GM19463 (cell line): ENCODE results near the gene NT5DC3.

ENCODE experiments used
- ATAC-seq: cut with Tn5 transposase; IDR thresholded peaks from one replicate; pipeline ENCODE4 v1.9.1; 2021; ENCODE audit warnings: mild to moderate bottlenecking, moderate library complexity; ENCODE audit not compliant: unreplicated experiment

NT5DC3 gene

GRCh38 chr12:103833095-103833775 lies 7.8 kb downstream of the NT5DC3 start:
- ATAC-seq: no peak

- no peak for ATAC-seq
These were observed 8.7 kb downstream of the NT5DC3 start for GRCh38 chr12:103832048-103832997.

GRCh38 chr12:103830730-103831320 lies 10.2 kb downstream of the NT5DC3 start:
- no peak for ATAC-seq

GRCh38 chr12:103830025-103830725 lies 10.9 kb downstream of the NT5DC3 start:
- ATAC-seq: no peak

DNA sequence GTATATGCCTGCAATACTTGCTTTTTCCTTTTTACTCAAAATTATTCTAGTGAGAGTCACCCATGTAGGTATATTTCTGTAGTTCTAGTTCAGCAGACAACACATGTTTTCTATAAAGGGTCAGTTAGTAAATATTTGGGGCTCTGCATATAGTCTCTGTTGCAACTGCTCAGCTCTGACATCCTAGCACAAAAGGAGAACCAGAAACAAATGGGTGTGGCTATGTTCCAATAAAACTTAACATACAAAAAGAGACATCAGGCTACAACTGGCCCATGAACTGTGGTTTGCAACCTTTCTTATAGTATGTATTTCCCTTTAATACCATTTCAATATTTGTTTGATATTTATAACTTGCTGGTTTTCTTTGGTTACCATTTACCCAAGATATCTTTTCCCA lies 11.9 kb downstream of the NT5DC3 start:
- no peak for ATAC-seq

GRCh38 chr12:103827911-103828391 lies 13.1 kb downstream of the NT5DC3 start:
- ATAC-seq: no peak

- no peak for ATAC-seq
These were observed 16.2 kb downstream of the NT5DC3 start for GRCh38 chr12:103824845-103825244.

DNA sequence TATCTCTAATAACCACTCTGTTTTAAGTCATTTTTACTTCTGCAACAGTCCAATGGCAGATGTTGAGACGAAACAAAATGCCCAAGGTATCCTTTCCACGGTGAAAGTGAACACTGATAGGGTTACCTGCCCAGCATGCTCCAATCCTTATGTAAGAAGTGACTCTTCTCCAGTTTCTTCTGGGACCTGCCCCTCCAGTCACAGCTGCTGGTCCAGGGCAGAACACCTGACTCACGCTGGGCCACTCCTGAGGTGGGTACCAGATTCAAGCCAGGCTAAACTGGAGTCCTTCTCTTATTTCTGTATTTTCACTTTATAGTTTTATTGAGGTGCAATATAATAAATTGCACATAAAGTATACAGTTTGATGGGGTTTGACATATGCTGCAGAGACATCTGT lies 16.7 kb downstream of the NT5DC3 start:
- no peak for ATAC-seq

DNA sequence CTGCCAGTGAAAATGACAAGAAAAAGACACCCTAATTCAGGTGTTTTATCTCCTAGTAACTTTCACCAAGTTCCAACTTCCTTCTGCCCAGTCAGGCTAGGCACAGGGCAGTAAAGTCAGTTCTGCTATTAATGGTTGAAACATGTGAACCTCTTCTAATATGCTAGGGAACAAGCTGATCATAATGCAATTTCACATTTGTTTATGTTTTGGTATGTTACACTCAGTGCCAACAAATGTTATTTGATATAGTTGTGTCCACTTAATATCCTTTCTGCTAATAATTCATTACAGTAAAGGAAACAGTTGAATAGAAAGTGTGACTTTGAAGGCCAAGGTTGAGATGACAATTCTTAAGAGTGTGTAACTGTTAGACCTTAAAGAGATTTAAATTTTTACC lies 17.2 kb downstream of the NT5DC3 start:
- ATAC-seq: no peak

DNA sequence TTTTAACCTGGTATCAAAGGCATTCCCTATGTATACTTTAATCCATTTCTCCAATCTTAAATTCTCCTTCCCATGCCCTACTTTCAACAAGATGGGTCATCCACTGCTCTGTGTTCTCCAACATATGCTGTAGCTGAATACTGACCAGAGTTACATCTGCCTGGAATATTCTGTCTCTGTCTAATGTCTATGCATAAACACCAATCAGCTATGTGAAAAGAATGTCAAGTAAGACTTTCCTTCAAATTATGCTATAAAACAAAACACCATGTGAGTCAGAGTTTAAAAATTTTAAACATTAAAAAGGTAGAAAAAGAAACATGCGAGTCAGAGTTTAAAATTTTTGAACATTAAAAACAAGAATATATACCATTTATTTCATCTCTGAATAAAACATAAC lies 19.3 kb downstream of the NT5DC3 start:
- ATAC-seq: no peak

DNA sequence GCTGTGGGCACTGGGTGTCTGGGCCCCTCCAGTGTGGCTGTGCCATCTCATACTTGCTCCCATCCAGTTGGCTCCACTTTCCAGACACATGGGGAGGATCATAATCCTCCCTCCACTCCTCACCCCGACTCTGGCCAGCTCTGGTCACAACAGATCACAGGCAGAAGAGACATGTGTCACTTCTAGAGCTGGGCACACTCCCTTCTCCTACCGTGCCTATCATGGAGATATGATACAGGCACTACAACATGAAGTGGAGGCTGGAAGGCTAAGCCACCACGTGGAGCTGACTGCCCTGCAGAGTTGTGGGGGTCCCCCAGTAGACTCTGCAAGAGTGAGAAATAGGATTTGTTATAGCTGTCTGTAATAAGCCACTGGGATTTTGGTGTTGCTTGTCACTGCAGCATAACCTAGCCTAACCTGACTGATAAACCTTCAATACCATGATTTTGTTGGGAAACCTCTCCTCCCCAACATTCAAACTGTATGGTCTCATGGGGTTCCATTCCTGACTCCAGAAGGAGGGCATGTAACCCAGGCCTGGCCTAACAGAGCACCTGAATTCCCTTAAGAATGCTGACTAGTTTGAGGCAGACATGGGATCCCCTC lies 20.0 kb downstream of the NT5DC3 start:
- ATAC-seq: no peak

GRCh38 chr12:103820361-103820760 lies 20.7 kb downstream of the NT5DC3 start:
- no peak for ATAC-seq

- no peak for ATAC-seq
These were observed 21.1 kb downstream of the NT5DC3 start for GRCh38 chr12:103819892-103820291.

GRCh38 chr12:103819312-103819711 lies 21.7 kb downstream of the NT5DC3 start:
- no peak for ATAC-seq

DNA sequence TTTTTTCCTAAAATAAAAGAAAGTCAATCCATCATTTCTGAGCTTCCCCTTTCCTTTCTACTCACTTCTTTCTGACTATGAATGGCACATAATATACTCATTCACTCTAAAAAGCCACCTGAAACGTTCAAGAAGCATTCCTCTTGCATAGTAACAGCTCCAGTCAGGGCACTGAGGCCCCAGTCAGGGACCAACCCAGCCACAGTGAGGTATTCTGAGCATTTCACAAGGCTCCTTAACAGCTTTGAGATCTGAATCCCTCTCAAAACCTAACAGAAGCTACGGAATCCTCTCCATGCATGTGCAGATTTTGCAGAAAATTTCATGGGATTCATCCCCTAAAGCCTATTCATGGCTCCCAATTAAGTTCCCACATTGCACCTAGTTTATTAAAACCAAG lies 23.2 kb downstream of the NT5DC3 start:
- no peak for ATAC-seq

GRCh38 chr12:103816663-103817062 lies 24.4 kb downstream of the NT5DC3 start:
- ATAC-seq: no peak

DNA sequence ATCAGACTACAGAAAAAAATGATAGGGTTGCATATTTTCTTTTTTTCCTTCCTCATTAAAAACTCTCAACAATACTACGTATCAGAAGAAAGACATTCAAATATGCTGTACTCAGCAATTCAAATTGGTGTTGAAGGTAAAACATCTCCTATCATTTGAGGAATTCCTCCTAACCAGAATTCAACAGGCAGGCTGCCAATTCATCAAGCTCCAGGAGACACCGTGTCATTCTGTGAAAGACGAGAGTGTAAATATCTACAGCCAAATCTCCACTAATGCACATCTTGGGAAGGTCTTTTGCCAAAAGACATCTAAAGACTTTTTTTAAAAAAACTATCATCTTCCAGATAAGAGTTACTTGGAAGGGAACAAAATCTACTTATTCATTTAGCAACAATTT lies 26.6 kb downstream of the NT5DC3 start:
- ATAC-seq: no peak

GRCh38 chr12:103813949-103814348 lies 27.1 kb downstream of the NT5DC3 start:
- no peak for ATAC-seq

DNA sequence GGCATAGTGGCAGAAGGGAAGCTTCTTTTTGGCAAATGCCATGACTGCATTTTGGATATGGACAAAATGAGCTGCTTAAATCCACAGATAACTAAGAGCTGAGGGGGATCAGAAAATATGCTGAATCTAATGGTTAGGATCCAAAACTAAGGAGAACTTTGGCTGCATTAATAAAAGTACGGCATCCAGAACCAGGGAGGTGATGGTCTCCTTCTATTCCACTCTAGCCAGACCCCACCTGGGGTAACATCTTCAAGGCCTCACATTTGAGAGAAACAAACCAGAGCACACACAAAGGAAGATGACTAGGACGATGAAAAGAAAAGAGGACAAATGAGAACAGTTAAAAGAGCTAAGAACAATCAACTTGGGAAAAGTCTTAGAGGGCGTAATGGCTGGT lies 27.6 kb downstream of the NT5DC3 start:
- ATAC-seq: no peak

- no peak for ATAC-seq
These were observed 28.2 kb downstream of the NT5DC3 start for GRCh38 chr12:103812789-103813188.

DNA sequence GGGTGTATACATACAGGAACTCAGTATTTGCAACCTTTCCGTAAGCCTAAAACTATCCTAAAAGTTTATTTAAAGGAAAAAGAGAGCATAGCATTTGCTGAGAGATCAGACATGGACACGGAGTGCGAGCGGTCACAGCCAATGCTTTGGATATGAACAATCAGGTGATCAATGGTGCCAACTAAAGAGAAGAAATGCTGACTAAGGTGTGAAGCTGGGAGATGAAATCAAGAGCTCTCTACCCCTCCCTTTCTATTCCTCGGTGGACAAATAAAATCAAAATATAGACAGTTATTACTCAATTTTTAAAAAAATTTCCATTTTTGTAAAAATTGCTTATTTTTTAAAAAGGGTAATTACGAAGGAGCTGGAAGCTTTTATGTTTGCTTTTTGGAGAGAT lies 29.2 kb downstream of the NT5DC3 start:
- no peak for ATAC-seq
